ENCODE measurements around the gene FUT1. TPM values are rescaled to one million over a fixed set of nuclear protein-coding genes. Genes with fewer than 3 reads are reported as not detected.
A peak's percentile ranks its signal among the peaks of the same experiment; 100 is the strongest.

FUT1 gene
- total and polyA plus RNA-seq, 9 of the 15 experiments (the other 6 are each of a cell fraction or from before 2014, with no cell fraction given) = 2.3 to 18.5 (median 8.8) TPM

- TF ChIP-seq, protein P1, sequence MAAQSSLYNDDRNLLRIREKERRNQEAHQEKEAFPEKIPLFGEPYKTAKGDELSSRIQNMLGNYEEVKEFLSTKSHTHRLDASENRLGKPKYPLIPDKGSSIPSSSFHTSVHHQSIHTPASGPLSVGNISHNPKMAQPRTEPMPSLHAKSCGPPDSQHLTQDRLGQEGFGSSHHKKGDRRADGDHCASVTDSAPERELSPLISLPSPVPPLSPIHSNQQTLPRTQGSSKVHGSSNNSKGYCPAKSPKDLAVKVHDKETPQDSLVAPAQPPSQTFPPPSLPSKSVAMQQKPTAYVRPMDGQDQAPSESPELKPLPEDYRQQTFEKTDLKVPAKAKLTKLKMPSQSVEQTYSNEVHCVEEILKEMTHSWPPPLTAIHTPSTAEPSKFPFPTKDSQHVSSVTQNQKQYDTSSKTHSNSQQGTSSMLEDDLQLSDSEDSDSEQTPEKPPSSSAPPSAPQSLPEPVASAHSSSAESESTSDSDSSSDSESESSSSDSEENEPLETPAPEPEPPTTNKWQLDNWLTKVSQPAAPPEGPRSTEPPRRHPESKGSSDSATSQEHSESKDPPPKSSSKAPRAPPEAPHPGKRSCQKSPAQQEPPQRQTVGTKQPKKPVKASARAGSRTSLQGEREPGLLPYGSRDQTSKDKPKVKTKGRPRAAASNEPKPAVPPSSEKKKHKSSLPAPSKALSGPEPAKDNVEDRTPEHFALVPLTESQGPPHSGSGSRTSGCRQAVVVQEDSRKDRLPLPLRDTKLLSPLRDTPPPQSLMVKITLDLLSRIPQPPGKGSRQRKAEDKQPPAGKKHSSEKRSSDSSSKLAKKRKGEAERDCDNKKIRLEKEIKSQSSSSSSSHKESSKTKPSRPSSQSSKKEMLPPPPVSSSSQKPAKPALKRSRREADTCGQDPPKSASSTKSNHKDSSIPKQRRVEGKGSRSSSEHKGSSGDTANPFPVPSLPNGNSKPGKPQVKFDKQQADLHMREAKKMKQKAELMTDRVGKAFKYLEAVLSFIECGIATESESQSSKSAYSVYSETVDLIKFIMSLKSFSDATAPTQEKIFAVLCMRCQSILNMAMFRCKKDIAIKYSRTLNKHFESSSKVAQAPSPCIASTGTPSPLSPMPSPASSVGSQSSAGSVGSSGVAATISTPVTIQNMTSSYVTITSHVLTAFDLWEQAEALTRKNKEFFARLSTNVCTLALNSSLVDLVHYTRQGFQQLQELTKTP (IDR thresholded peaks at IDR 0.05; ENCODE audit: low read depth in 1 of 2, partially characterized antibody in 2 of 2) = no peak
- TF ChIP-seq, protein P2, sequence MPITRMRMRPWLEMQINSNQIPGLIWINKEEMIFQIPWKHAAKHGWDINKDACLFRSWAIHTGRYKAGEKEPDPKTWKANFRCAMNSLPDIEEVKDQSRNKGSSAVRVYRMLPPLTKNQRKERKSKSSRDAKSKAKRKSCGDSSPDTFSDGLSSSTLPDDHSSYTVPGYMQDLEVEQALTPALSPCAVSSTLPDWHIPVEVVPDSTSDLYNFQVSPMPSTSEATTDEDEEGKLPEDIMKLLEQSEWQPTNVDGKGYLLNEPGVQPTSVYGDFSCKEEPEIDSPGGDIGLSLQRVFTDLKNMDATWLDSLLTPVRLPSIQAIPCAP (CRISPR knock-in tag; IDR thresholded peaks at IDR 0.05; ENCODE audit: borderline replicate concordance) = no peak
- TF ChIP-seq, protein P3, sequence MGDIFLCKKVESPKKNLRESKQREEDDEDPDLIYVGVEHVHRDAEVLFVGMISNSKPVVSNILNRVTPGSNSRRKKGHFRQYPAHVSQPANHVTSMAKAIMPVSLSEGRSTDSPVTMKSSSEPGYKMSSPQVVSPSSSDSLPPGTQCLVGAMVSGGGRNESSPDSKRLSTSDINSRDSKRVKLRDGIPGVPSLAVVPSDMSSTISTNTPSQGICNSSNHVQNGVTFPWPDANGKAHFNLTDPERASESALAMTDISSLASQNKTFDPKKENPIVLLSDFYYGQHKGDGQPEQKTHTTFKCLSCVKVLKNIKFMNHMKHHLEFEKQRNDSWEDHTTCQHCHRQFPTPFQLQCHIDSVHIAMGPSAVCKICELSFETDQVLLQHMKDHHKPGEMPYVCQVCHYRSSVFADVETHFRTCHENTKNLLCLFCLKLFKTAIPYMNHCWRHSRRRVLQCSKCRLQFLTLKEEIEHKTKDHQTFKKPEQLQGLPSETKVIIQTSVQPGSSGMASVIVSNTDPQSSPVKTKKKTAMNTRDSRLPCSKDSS (IDR thresholded peaks at IDR 0.05; ENCODE audit: low read depth, partially characterized antibody) = no peak
- TF ChIP-seq JUNB (CRISPR knock-in tag; conservative IDR thresholded peaks at IDR 0.05) = no peak
- no peak for TF ChIP-seq E2F4 (CRISPR knock-in tag; IDR thresholded peaks at IDR 0.05; ENCODE audit: low read depth)
- no peak for TF ChIP-seq SRF (CRISPR knock-in tag; IDR thresholded peaks at IDR 0.05)
- no peak for TF ChIP-seq ZKSCAN8 (CRISPR knock-in tag; IDR thresholded peaks at IDR 0.05)
- TF ChIP-seq GABPB2 (CRISPR knock-in tag; conservative IDR thresholded peaks at IDR 0.05) = no peak
- TF ChIP-seq POLR3G (IDR thresholded peaks at IDR 0.05; ENCODE audit: extremely low read depth, insufficient read length, insufficient replicate concordance) = no peak
- TF ChIP-seq ZNF140 (CRISPR knock-in tag; IDR thresholded peaks at IDR 0.05) = no peak
- TF ChIP-seq FOXK1 (CRISPR knock-in tag; IDR thresholded peaks at IDR 0.05; ENCODE audit: borderline replicate concordance) = no peak
- peak; percentile 50 for TF ChIP-seq ATF7 (IDR thresholded peaks at IDR 0.05)
- TF ChIP-seq, protein P4, sequence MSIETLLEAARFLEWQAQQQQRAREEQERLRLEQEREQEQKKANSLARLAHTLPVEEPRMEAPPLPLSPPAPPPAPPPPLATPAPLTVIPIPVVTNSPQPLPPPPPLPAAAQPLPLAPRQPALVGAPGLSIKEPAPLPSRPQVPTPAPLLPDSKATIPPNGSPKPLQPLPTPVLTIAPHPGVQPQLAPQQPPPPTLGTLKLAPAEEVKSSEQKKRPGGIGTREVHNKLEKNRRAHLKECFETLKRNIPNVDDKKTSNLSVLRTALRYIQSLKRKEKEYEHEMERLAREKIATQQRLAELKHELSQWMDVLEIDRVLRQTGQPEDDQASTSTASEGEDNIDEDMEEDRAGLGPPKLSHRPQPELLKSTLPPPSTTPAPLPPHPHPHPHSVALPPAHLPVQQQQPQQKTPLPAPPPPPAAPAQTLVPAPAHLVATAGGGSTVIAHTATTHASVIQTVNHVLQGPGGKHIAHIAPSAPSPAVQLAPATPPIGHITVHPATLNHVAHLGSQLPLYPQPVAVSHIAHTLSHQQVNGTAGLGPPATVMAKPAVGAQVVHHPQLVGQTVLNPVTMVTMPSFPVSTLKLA (conservative IDR thresholded peaks at IDR 0.05) = peak; percentile 35 to 60; a peak in 1 of 4 replicates
- no peak for TF ChIP-seq ZNF124 (CRISPR knock-in tag; IDR thresholded peaks at IDR 0.05)
- no peak for TF ChIP-seq BRF1 (IDR thresholded peaks at IDR 0.05; ENCODE audit: borderline replicate concordance, extremely low read depth, insufficient read length)
- no peak for TF ChIP-seq NONO (IDR thresholded peaks at IDR 0.05; ENCODE audit: low read depth in 2 of 2, low read length in 1 of 2)
- peak; percentile 58 for TF ChIP-seq EP400 (IDR thresholded peaks at IDR 0.05)
- TF ChIP-seq HDGF (IDR thresholded peaks at IDR 0.05) = no peak
Measured at GRCh38 chr19:48784527-48784926, 32.1 kb upstream of the FUT1 start (continued).

Data from K562 (cell line).